ENCODE measurements around the gene ZBTB25.
"Not testable (repeated sequence)": the region's sequence is repeated elsewhere in the genome, so short reads cannot be mapped to it uniquely, and the experiment has no call there.

The ZBTB25 gene

DNA sequence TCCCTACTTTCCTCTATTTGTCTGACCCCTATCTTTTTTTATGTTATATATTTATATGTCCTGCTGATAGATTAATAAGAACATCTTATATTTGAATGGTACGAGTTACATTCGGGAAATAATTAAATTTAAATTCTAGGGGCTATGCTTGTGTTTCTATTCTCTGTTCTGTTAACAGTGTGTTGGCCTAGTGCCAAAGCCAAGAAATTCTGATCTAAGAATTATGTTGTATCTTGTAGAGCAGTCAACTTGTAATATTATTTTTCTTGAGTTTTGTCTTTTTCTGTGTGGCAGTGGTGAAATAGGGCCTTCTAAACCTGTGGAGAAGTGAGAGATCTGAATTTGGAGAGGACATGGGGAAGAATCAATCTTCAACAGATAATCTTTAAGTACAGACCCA lies 27.9 kb upstream of the ZBTB25 start:
- Mint-ChIP-seq H3K36me3 (ENCODE audit: low read depth) (peaks cover 21% of the 10 kb centered on the region), H3K9me3 (no peaks in the 10 kb centered on the region), H3K27ac (peak overlapping the region; percentile 13), H3K4me3 (no peak overlapping the region), H3K27me3 (ENCODE audit: low read depth, poor library complexity) (no peaks in the 10 kb centered on the region), H3K4me1 (no peaks in the 10 kb centered on the region)
- no peak for DNase-seq
- TF ChIP-seq CTCF (IDR thresholded peaks at IDR 0.05): no peak

GRCh38 chr14:64525354-64525753 lies 21.7 kb upstream of the ZBTB25 start:
- Mint-ChIP-seq H3K9me3 (no peaks in the 10 kb centered on the region), H3K4me3 (no peak overlapping the region), H3K27ac (no peak overlapping the region), H3K4me1 (peaks cover 4% of the 10 kb centered on the region), H3K27me3 (ENCODE audit: low read depth, poor library complexity) (no peaks in the 10 kb centered on the region), H3K36me3 (ENCODE audit: low read depth) (peaks cover 38% of the 10 kb centered on the region)
- DNase-seq: no peak
- no peak for TF ChIP-seq CTCF (IDR thresholded peaks at IDR 0.05)

GRCh38 chr14:64522591-64523355 lies 19.1 kb upstream of the ZBTB25 start:
- H3K36me3 Mint-ChIP-seq (ENCODE audit: low read depth): peaks cover 29% of the 10 kb centered on the region
- no peaks in the 10 kb centered on the region for H3K9me3 Mint-ChIP-seq
- DNase-seq: no peak
- no peak for TF ChIP-seq CTCF (IDR thresholded peaks at IDR 0.05)
- peaks cover 4% of the 10 kb centered on the region for H3K4me1 Mint-ChIP-seq
- no peak overlapping the region for H3K4me3 Mint-ChIP-seq
- H3K27ac Mint-ChIP-seq: no peak overlapping the region
- H3K27me3 Mint-ChIP-seq (ENCODE audit: low read depth, poor library complexity): no peaks in the 10 kb centered on the region

- Mint-ChIP-seq H3K36me3 (ENCODE audit: low read depth) (peaks cover 19% of the 10 kb centered on the region), H3K9me3 (no peaks in the 10 kb centered on the region), H3K27me3 (ENCODE audit: low read depth, poor library complexity) (no peaks in the 10 kb centered on the region), H3K4me3 (no peak overlapping the region), H3K4me1 (no peaks in the 10 kb centered on the region), H3K27ac (no peak overlapping the region)
- TF ChIP-seq CTCF (IDR thresholded peaks at IDR 0.05): no peak
- no peak for DNase-seq
Observed at GRCh38 chr14:64520699-64521098, 17.1 kb upstream of the ZBTB25 start.

DNA sequence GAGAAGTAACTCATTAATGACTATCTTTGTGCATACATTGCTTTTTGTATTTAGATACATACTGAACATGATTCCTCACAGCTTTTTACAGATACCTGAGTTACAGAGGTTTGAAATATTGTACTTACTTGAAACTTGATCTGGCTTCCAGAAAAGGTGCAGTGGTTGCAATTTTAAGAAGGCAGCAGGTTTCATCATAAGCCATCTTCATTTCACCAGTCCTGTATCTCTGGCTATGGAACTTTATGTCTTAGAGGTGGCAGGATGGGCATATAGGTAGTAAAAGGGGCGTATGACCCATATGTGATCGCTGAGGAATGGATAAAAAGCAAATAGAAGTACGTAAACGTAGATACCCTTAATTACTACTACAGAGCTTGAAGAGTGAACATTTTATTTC lies 14.6 kb upstream of the ZBTB25 start:
- H3K9me3 Mint-ChIP-seq: no peaks in the 10 kb centered on the region
- H3K4me1 Mint-ChIP-seq: no peaks in the 10 kb centered on the region
- H3K27me3 Mint-ChIP-seq (ENCODE audit: low read depth, poor library complexity): no peaks in the 10 kb centered on the region
- TF ChIP-seq CTCF (IDR thresholded peaks at IDR 0.05): no peak
- peaks cover 16% of the 10 kb centered on the region for H3K36me3 Mint-ChIP-seq (ENCODE audit: low read depth)
- no peak overlapping the region for H3K27ac Mint-ChIP-seq
- DNase-seq: no peak
- H3K4me3 Mint-ChIP-seq: no peak overlapping the region

DNA sequence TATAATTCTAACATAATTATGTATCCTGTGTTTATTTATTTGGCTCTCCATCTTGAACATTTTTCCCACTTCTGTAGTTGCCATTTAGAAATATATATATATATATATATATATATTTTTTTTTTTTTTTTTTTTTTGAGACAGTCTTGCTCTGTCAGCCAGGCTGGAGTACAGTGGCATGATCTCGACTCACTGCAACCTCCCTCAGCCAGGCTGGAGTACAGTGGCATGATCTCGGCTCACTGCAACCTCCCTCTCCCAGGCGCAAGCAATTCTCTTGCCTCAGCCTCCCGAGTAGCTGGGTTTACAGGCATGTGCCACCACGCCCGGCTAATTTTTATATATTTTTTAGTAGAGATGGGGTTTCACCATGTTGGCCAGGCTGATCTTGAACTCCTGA lies 14.0 kb upstream of the ZBTB25 start:
- DNase-seq; H3K4me1 Mint-ChIP-seq; H3K9me3 Mint-ChIP-seq; H3K27ac Mint-ChIP-seq; H3K27me3 Mint-ChIP-seq (ENCODE audit: low read depth, poor library complexity); H3K4me3 Mint-ChIP-seq: not testable (repeated sequence)
- H3K36me3 Mint-ChIP-seq (ENCODE audit: low read depth): peaks cover 16% of the 10 kb centered on the region
